T-cell (primary cell): ENCODE data around the gene CYTH1. TPM values are rescaled to one million over a fixed set of nuclear protein-coding genes. Genes with fewer than 3 reads are reported as not detected.

Experiments
- ATAC-seq, 4 experiments: fragments of 200-7000 bp in 3 of 4; fragments of 150-1000 bp in 1 of 4; cut with Tn5 transposase; replicated peaks in 1 of 4; 1 replicate in 3 of 4; 2 replicates in 1 of 4; pipeline ENCODE4 v1.10.0; 2021; ENCODE audit warnings: moderate library complexity in 3 of 4, mild to moderate bottlenecking in 2 of 4, moderate number of reproducible peaks in 1 of 4
- CTCF ChIA-PET, 2 donors: fragments of 300-600 bp; sonication (Branson Sonifier 250); formaldehyde crosslinking; loops; one replicate each; lab custom pipeline; 2022; ENCODE audit warnings: antibody characterized with exemption in 2 of 2; lab: Charles Lee
- POLR2A ChIA-PET, 2 donors: fragments of 300-600 bp; sonication (Branson Sonifier 250); formaldehyde crosslinking; loops; one replicate each; lab custom pipeline; 2022; ENCODE audit warnings: antibody characterized with exemption in 2 of 2; lab: Charles Lee
- DNase-seq, 35 experiments: peaks; one replicate each; pipeline versions ENCODE4 v3.0.0 to v3.0.0-alpha.2; 2013 to 2023
- H3K27ac ChIP-seq: one replicate; pipeline ENCODE4 v1.5.1; 2013; ENCODE audit warnings: low read length
- H3K27me3 ChIP-seq, 2 experiments: replicated peaks in 1 of 2; 1 replicate in 1 of 2; 2 replicates in 1 of 2; pipeline versions ENCODE4 v1.6.1 to v1.7.0; 2013; ENCODE audit warnings: low read length in 1 of 2, mixed read lengths in 1 of 2; ENCODE audit not compliant: control insufficient read depth in 2 of 2, insufficient read depth in 2 of 2; ENCODE audit errors: extremely low read depth in 1 of 2
- H3K36me3 ChIP-seq, 2 donors: 1 replicate in 1 of 2; 2 replicates in 1 of 2; pipeline versions ENCODE4 v1.6.1 to v1.7.0; 2013; ENCODE audit warnings: low read length in 1 of 2; ENCODE audit not compliant: control insufficient read depth in 2 of 2, insufficient read depth in 1 of 2; ENCODE audit errors: extremely low read depth in 1 of 2
- H3K4me1 ChIP-seq, 2 experiments: 1 replicate in 1 of 2; 2 replicates in 1 of 2; pipeline versions ENCODE4 v1.6.1 to v1.7.0; 2013; ENCODE audit warnings: low read length in 2 of 2, mixed read lengths in 1 of 2; ENCODE audit not compliant: insufficient read depth in 2 of 2, control insufficient read depth in 1 of 2; ENCODE audit errors: extremely low read depth in 1 of 2
- H3K4me3 ChIP-seq, 2 donors: 1 replicate in 1 of 2; 2 replicates in 1 of 2; pipeline versions ENCODE4 v1.5.1 to v1.7.0; 2013; ENCODE audit warnings: mild to moderate bottlenecking in 2 of 2, low read length in 1 of 2, moderate library complexity in 1 of 2; ENCODE audit not compliant: control insufficient read depth in 1 of 2; ENCODE audit errors: extremely low read depth in 1 of 2
- H3K9me3 ChIP-seq: 2 replicates; pipeline ENCODE4 v1.7.0; 2013
- H3K27ac Mint-ChIP-seq, 2 donors: one replicate each; pipeline ENCODE4 v1.8.0; 2020 to 2021; ENCODE audit warnings: mild to moderate bottlenecking in 2 of 2, mixed read lengths in 2 of 2
- H3K27me3 Mint-ChIP-seq, 2 donors: one replicate each; pipeline ENCODE4 v1.8.0; 2021 to 2022; ENCODE audit warnings: mixed read lengths in 2 of 2
- H3K36me3 Mint-ChIP-seq: one replicate; pipeline ENCODE4 v1.8.0; 2021; ENCODE audit warnings: mixed read lengths
- H3K4me1 Mint-ChIP-seq, 3 donors: one replicate each; pipeline ENCODE4 v1.8.0; 2020 to 2022; ENCODE audit warnings: mixed read lengths in 3 of 3, mild to moderate bottlenecking in 1 of 3
- H3K4me3 Mint-ChIP-seq, 3 donors: one replicate each; pipeline ENCODE4 v1.8.0; 2020 to 2022; ENCODE audit warnings: mild to moderate bottlenecking in 3 of 3, mixed read lengths in 3 of 3, moderate library complexity in 3 of 3
- H3K9me3 Mint-ChIP-seq, 3 donors: one replicate each; pipeline ENCODE4 v1.8.0; 2020 to 2022; ENCODE audit warnings: mixed read lengths in 3 of 3
- WGBS: methylation state at CpG from one replicate; pipeline ENCODE4 v1.1.5; 2013; ENCODE audit warnings: missing lambda C conversion rate; ENCODE audit not compliant: insufficient coverage; 5-methylcytosine and 5-hydroxymethylcytosine counted together
- total RNA-seq, 35 experiments: library from RNA in 6 of 35; stranded (reverse) in 6 of 35; fragments of 120-200 nt in 1 of 35; gene quantifications; one replicate each; pipeline versions ENCODE4 v1.2.1 to v1.2.4 and lab custom pipeline; 2013 to 2026

CYTH1 gene
- total RNA-seq, 5 donors from 2014 or later (not counting 1 experiment from before 2014, with no cell fraction given), result 357 to 509 (median 372) TPM

- Histone ChIP-seq H3K27me3 (no peaks in the 10 kb centered on the region), H3K36me3 (peaks cover 0 to 7% of the 10 kb centered on the region in 2 donors), H3K9me3 (no peaks in the 10 kb centered on the region), H3K4me3 (peak overlapping the region; percentile 76 to 96), H3K4me1 (peaks cover 69 to 79% of the 10 kb centered on the region in 2 experiments), H3K27ac (peak overlapping the region; percentile 75)
- ChIA-PET POLR2A (interaction anchor here (0.7 to 2.2 kb wide), 6 partner anchors 7 to 63 kb away, joined by 3 to 12 read pairs (median 4); no protein-coding TSS in a partner anchor), CTCF (interaction anchor here (0.7 to 2.9 kb wide), 8 partner anchors 13 to 95 kb away, joined by 3 to 13 read pairs (median 4); no protein-coding TSS in a partner anchor)
- peaks cover 85 to 95% (median 88%) of the 10 kb centered on the region in 3 donors for H3K4me1 Mint-ChIP-seq
- no peaks in the 10 kb centered on the region for H3K27me3 Mint-ChIP-seq
- DNase-seq (no peak), ATAC-seq (no peak)
- WGBS, result 37% methylated on average over 3 of the region's 16 CpGs
- H3K36me3 Mint-ChIP-seq, result peaks cover 10% of the 10 kb centered on the region
- peak overlapping the region; percentile 86 to 95 (median 87) for H3K4me3 Mint-ChIP-seq
- peak overlapping the region; percentile 90 to 97 for H3K27ac Mint-ChIP-seq
- no peaks in the 10 kb centered on the region for H3K9me3 Mint-ChIP-seq
Measured at GRCh38 chr17:78734793-78735641, 47.1 kb downstream of the CYTH1 start.

DNA sequence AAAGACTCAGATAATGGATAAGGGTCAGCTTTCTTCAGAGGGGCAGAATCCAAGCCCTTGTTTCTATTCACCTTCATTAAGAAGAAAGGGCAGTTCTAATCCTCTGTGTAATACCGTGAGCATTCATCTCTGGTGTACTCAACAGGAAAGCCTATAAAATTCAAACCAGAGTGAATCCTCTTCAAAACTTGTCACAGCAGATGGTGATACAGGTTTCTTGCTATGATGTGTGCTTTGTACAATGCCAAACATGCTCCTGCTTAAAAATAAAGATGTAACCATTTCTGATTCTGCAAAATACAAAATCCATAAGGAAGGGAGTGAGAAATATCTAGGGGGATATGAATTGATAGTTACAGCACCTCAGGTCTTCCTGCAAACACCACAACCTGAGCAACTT lies 49.7 kb downstream of the CYTH1 start:
- DNase-seq (no peak), ATAC-seq (no peak)
- no CpG with 5 or more reads among the region's 1 CpG for WGBS
- Histone ChIP-seq H3K27me3 (no peaks in the 10 kb centered on the region), H3K4me3 (peak overlapping the region in 1 of 2 donors; percentile 15), H3K36me3 (peaks cover 0 to 6% of the 10 kb centered on the region in 2 donors), H3K27ac (no peak overlapping the region), H3K4me1 (peaks cover 65 to 83% of the 10 kb centered on the region in 2 experiments), H3K9me3 (no peaks in the 10 kb centered on the region)
- H3K4me1 Mint-ChIP-seq, result peaks cover 84 to 95% (median 86%) of the 10 kb centered on the region in 3 donors
- H3K36me3 Mint-ChIP-seq, result peaks cover 4% of the 10 kb centered on the region
- POLR2A ChIA-PET, result interaction anchor here in 1 of 2 donors (0.7 kb wide), 2 partner anchors 97 to 109 kb away, joined by 9 to 11 read pairs; no protein-coding TSS in a partner anchor
- H3K9me3 Mint-ChIP-seq, result no peaks in the 10 kb centered on the region
- H3K27me3 Mint-ChIP-seq, result no peaks in the 10 kb centered on the region
- H3K4me3 Mint-ChIP-seq, result peak overlapping the region; percentile 10 to 86 (median 45)
- peak overlapping the region; percentile 76 to 77 for H3K27ac Mint-ChIP-seq
- CTCF ChIA-PET, result interaction anchor here in 1 of 2 donors (1.1 kb wide), 1 partner anchor 33 kb away, joined by 4 read pairs; no protein-coding TSS in a partner anchor

DNA sequence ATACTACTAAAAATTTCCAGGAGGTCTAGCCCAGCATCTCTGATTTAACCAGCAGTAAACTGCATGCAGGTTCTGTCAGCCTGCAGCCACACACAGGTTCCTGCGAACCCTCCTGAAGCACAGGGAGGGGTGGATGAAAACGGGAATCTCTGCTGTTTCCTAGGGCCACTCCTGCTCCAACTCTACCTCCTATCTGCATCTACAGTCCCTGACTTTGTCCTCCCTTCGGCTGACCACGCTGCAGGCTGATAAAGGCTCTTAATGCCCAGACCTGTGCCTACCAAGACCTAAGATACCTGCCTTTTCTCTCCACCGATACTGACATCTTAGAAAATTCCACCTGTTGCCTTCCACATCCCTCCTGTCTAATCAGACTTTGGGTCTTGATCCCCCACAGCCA lies 50.2 kb downstream of the CYTH1 start:
- ATAC-seq, result no peak

GRCh38 chr17:78729641-78730040 lies 52.4 kb downstream of the CYTH1 start:
- Mint-ChIP-seq H3K4me1 (peaks cover 87 to 95% (median 89%) of the 10 kb centered on the region in 3 donors), H3K36me3 (peaks cover 20% of the 10 kb centered on the region), H3K27me3 (no peaks in the 10 kb centered on the region), H3K27ac (peak overlapping the region; percentile 64 to 84), H3K9me3 (no peaks in the 10 kb centered on the region), H3K4me3 (peak overlapping the region; percentile 42 to 80 (median 50))
- Histone ChIP-seq H3K36me3 (peaks cover 0 to 16% of the 10 kb centered on the region in 2 donors), H3K27ac (no peak overlapping the region), H3K27me3 (no peaks in the 10 kb centered on the region), H3K4me1 (peaks cover 75 to 90% of the 10 kb centered on the region in 2 experiments), H3K9me3 (no peaks in the 10 kb centered on the region), H3K4me3 (peak overlapping the region in 1 of 2 donors; percentile 18)
- CTCF ChIA-PET, result interaction anchor here (0.5 to 1.5 kb wide), 3 partner anchors 13 to 70 kb away, joined by 3 to 4 read pairs (median 3); no protein-coding TSS in a partner anchor
- DNase-seq (no peak), ATAC-seq (no peak)
- POLR2A ChIA-PET, result no interaction called here
- WGBS, result no CpG with 5 or more reads among the region's 1 CpG

More for the DNA sequence above, 50.2 kb downstream of the CYTH1 start:
- Mint-ChIP-seq H3K27me3 (no peaks in the 10 kb centered on the region), H3K36me3 (peaks cover 6% of the 10 kb centered on the region), H3K4me3 (peak overlapping the region; percentile 10 to 86 (median 45)), H3K27ac (peak overlapping the region; percentile 76 to 77), H3K4me1 (peaks cover 84 to 95% (median 86%) of the 10 kb centered on the region in 3 donors), H3K9me3 (no peaks in the 10 kb centered on the region)
- Histone ChIP-seq H3K36me3 (peaks cover 0 to 11% of the 10 kb centered on the region in 2 donors), H3K27ac (no peak overlapping the region), H3K4me1 (peaks cover 65 to 84% of the 10 kb centered on the region in 2 experiments), H3K9me3 (no peaks in the 10 kb centered on the region), H3K27me3 (no peaks in the 10 kb centered on the region), H3K4me3 (peak overlapping the region in 1 of 2 donors; percentile 15)
- POLR2A ChIA-PET, result no interaction called here
- CTCF ChIA-PET, result no interaction called here
- WGBS, result 62% methylated on average over 3 of the region's 5 CpGs
- peak in 1 of 35 experiments; percentile 4 for DNase-seq

DNA sequence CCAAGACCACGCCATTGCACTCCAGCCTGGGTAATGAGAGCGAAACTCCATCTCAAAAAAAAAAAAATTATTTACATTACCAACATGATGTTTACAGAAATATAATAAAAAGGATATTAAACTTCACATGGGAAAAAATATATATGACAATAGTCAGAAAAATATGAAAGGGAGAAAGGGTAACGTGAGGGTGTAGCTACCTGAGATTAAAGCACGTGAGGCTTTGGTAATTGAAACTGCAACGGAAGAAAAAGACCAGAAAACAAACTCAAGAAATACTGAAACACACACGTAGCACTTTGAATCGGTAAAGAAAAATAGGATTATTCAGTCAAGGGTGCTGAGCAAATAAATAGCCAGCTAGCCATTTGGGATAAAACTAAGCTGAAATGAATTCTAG lies 53.6 kb downstream of the CYTH1 start:
- H3K27me3 Mint-ChIP-seq, result no peaks in the 10 kb centered on the region
- H3K27ac Mint-ChIP-seq, result peak overlapping the region; percentile 57 to 73
- H3K4me1 Mint-ChIP-seq, result peaks cover 91 to 96% (median 91%) of the 10 kb centered on the region in 3 donors
- H3K4me3 Mint-ChIP-seq, result peak overlapping the region in 2 of 3 donors; percentile 46 to 80
- H3K27ac ChIP-seq, result peak overlapping the region; percentile 38
- ChIA-PET POLR2A (interaction anchor here (0.6 to 1.3 kb wide), 4 partner anchors 13 to 99 kb away, joined by 3 to 5 read pairs (median 4); no protein-coding TSS in a partner anchor), CTCF (interaction anchor here in 1 of 2 donors (1.0 to 1.5 kb wide), 8 partner anchors 9 to 71 kb away, joined by 3 to 13 read pairs (median 4); no protein-coding TSS in a partner anchor)
- no CpG with 5 or more reads among the region's 7 CpGs for WGBS
- H3K4me3 ChIP-seq, result no peak overlapping the region
- H3K4me1 ChIP-seq, result peaks cover 79 to 91% of the 10 kb centered on the region in 2 experiments
- H3K27me3 ChIP-seq, result no peaks in the 10 kb centered on the region
- DNase-seq, result no peak
- no peaks in the 10 kb centered on the region for H3K9me3 ChIP-seq
- ATAC-seq, result no peak
- peaks cover 20% of the 10 kb centered on the region for H3K36me3 Mint-ChIP-seq
- H3K9me3 Mint-ChIP-seq, result no peaks in the 10 kb centered on the region
- peaks cover 4 to 21% of the 10 kb centered on the region in 2 donors for H3K36me3 ChIP-seq
